Endothelial cell of umbilical vein (primary cell): ENCODE data around the gene ARHGAP29. TPM values are rescaled to one million over a fixed set of nuclear protein-coding genes. Genes with fewer than 3 reads are reported as not detected.

Experiments used
- BruUV-seq: library from RNA; stranded (reverse); fragments of 400-500 nt; replicated peaks from 2 replicates; lab custom pipeline; 2021; lab: Mats Ljungman, UMichigan
- CTCF ChIA-PET: fragments of 300-600, 350-600 bp; sonication (Branson Sonifier 250); formaldehyde crosslinking; loops from one replicate; lab custom pipeline; 2021; ENCODE audit warnings: antibody characterized with exemption, inconsistent platforms; lab: Charles Lee
- POLR2A ChIA-PET: fragments of 300-600, 350-600 bp; sonication (Branson Sonifier 250); formaldehyde crosslinking; loops from one replicate; lab custom pipeline; 2021; ENCODE audit warnings: antibody characterized with exemption, inconsistent platforms; lab: Charles Lee
- DNase-seq: peaks from one replicate; pipeline ENCODE4 v3.0.0-alpha.2; 2011; ENCODE audit warnings: low read depth, low spot score
- FAIRE-seq: peaks from 2 replicates; lab custom pipeline; 2011; peaks lifted over from hg19 to GRCh38; lab: Jason Lieb, UNC
- H2AFZ ChIP-seq: 2 replicates; pipeline ENCODE4 v1.6.0; 2012; ENCODE audit warnings: low read depth, low read length, control low read depth, inconsistent platforms
- H3K27ac ChIP-seq: 2 replicates; pipeline ENCODE4 v1.5.1; 2011; ENCODE audit warnings: low read depth, mild to moderate bottlenecking, control low read depth, low read length, moderate library complexity; ENCODE audit not compliant: insufficient read depth
- H3K27me3 ChIP-seq, 2 experiments: 2 replicates each; pipeline versions ENCODE4 v1.6.0 to v1.6.1; 2011; ENCODE audit warnings: low read length in 2 of 2, mixed read lengths in 1 of 2; ENCODE audit not compliant: control insufficient read depth in 2 of 2, insufficient read depth in 2 of 2
- H3K36me3 ChIP-seq, 2 experiments: 2 replicates in 1 of 2; 3 replicates in 1 of 2; pipeline ENCODE4 v1.5.1; 2011; ENCODE audit warnings: low read length in 2 of 2, mild to moderate bottlenecking in 1 of 2, moderate library complexity in 1 of 2; ENCODE audit not compliant: control insufficient read depth in 2 of 2, insufficient read depth in 2 of 2; ENCODE audit errors: extremely low read depth in 1 of 2
- H3K4me1 ChIP-seq: 3 replicates; pipeline ENCODE4 v1.5.1; 2011; ENCODE audit warnings: mild to moderate bottlenecking, low read length; ENCODE audit not compliant: control insufficient read depth, insufficient read depth; ENCODE audit errors: extremely low read depth
- H3K4me2 ChIP-seq: 2 replicates; pipeline ENCODE4 v1.6.1; 2011; ENCODE audit warnings: low read length, control low read depth, mixed read lengths; ENCODE audit not compliant: insufficient read depth
- H3K4me3 ChIP-seq, 3 experiments: fragments of 200-600 bp in 1 of 3; sonication (generic), shearing (Covaris generic) in 1 of 3; replicated peaks in 1 of 3; 2 replicates each; pipeline ENCODE4 v1.5.1; 2011 to 2016; ENCODE audit warnings: control low read depth in 3 of 3, low read length in 3 of 3, mild to moderate bottlenecking in 2 of 3, inconsistent platforms in 1 of 3, low read depth in 1 of 3, moderate library complexity in 1 of 3; ENCODE audit not compliant: insufficient read depth in 1 of 3
- H3K79me2 ChIP-seq: 2 replicates; pipeline ENCODE4 v1.6.0; 2012; ENCODE audit warnings: low read length, inconsistent platforms; ENCODE audit not compliant: control insufficient read depth, insufficient read depth
- H3K9ac ChIP-seq: replicated peaks from 2 replicates; pipeline ENCODE3; 2011; ENCODE audit warnings: low read length, control low read depth; ENCODE audit not compliant: insufficient read depth; ENCODE audit errors: extremely low read depth
- H3K9me1 ChIP-seq: replicated peaks from 3 replicates; pipeline ENCODE4 v1.6.0; 2011; ENCODE audit warnings: mild to moderate bottlenecking, low read length; ENCODE audit not compliant: control insufficient read depth, insufficient read depth; ENCODE audit errors: extremely low read depth
- H3K9me3 ChIP-seq: replicated peaks from 2 replicates; pipeline ENCODE4 v1.5.1; 2012; ENCODE audit warnings: low read length, inconsistent platforms; ENCODE audit not compliant: control insufficient read depth, insufficient read depth
- H4K20me1 ChIP-seq: replicated peaks from 2 replicates; pipeline ENCODE3; 2011; ENCODE audit warnings: mild to moderate bottlenecking, low read length; ENCODE audit not compliant: control insufficient read depth, insufficient read depth; ENCODE audit errors: extremely low read depth
- FOS ChIP-seq: IDR thresholded peaks from 2 replicates; pipeline ENCODE4 v1.6.1; 2011; ENCODE audit warnings: mild to moderate bottlenecking, low read length, moderate library complexity, borderline replicate concordance; ENCODE audit not compliant: insufficient read depth
- GATA2 ChIP-seq: IDR thresholded peaks from 2 replicates; pipeline ENCODE4 v1.7.0; 2011; ENCODE audit warnings: low read depth, mild to moderate bottlenecking, moderate library complexity, mixed read lengths, low read length; ENCODE audit not compliant: insufficient read length, insufficient read depth
- JUN ChIP-seq: IDR thresholded peaks from 2 replicates; pipeline ENCODE4 v1.6.1; 2011; ENCODE audit warnings: borderline replicate concordance, low read depth; ENCODE audit not compliant: insufficient read length, insufficient read depth
- MAX ChIP-seq: IDR thresholded peaks from 2 replicates; pipeline ENCODE4 v1.6.1; 2011; ENCODE audit not compliant: insufficient read depth, insufficient read length
- MYC ChIP-seq: IDR thresholded peaks from one replicate; pipeline ENCODE4 v1.6.1; 2011; ENCODE audit warnings: mild to moderate bottlenecking, low read depth, low read length
- POLR2A ChIP-seq: IDR thresholded peaks from 2 replicates; pipeline ENCODE4 v1.6.1; 2012; ENCODE audit warnings: low read depth, mild to moderate bottlenecking, control low read depth, low read length
- POLR2AphosphoS5 ChIP-seq: IDR thresholded peaks from 2 replicates; pipeline ENCODE4 v1.6.1; 2012; ENCODE audit warnings: low read depth, mild to moderate bottlenecking, control low read depth, low read length, moderate library complexity; ENCODE audit not compliant: insufficient read depth
- dilution Hi-C: fragments of 300-500 bp; cut with MboI; formaldehyde crosslinking; loops from one replicate; pipeline ENCODE4 v1.15.0; 2019; ENCODE audit warnings: low sequenced_read_pairs; ENCODE audit not compliant: extremely low pct_ligation_motif_present
- intact Hi-C: fragments of 100-400 bp; cut with micrococcal nuclease; formaldehyde crosslinking; loops from one replicate; pipeline ENCODE4 v1.10.0; 2022
- polyA plus RNA-seq, 4 experiments: library from polyadenylated mRNA; depleted of rRNA in 3 of 4; stranded (reverse) in 3 of 4; unstranded in 1 of 4; fragments of >200 nt; gene quantifications; 2 replicates each; pipeline versions ENCODE4 v1.2.1 to v1.2.3, GENCODE V29; 2011 to 2012; ENCODE audit warnings: missing spikeins in 1 of 4
- total RNA-seq: library from RNA; stranded (reverse); gene quantifications from 2 replicates; pipeline ENCODE4 v1.2.3, GENCODE V29; 2021

The ARHGAP29 gene
- total and polyA plus RNA-seq, 2 donors (not counting 3 experiments of a cell fraction or from before 2014, with no cell fraction given) = 56.3 to 199 TPM

- DNase-seq (no peak), FAIRE-seq (peak; percentile 67)
- Histone ChIP-seq H3K4me1 (peaks cover 47% of the 10 kb centered on the region), H2AFZ (peak overlapping the region; percentile 26), H3K27me3 (no peaks in the 10 kb centered on the region), H3K79me2 (no peaks in the 10 kb centered on the region), H4K20me1 (no peaks in the 10 kb centered on the region), H3K9ac (no peak overlapping the region), H3K9me3 (no peaks in the 10 kb centered on the region), H3K4me2 (peak overlapping the region; percentile 42), H3K27ac (peak overlapping the region; percentile 21), H3K4me3 (no peak overlapping the region), H3K36me3 (no peaks in the 10 kb centered on the region), H3K9me1 (no peaks in the 10 kb centered on the region)
- no TSS peak for BruUV-seq
- intact Hi-C loops (no loop called here), dilution Hi-C loops (no loop called here)
- POLR2A ChIA-PET = no interaction called here
- no peak for TF ChIP-seq JUN
- peak; percentile 18 for TF ChIP-seq GATA2
- CTCF ChIA-PET = interaction anchor here (1.3 to 1.6 kb wide), 2 partner anchors 16 to 23 kb away, joined by 3 read pairs; no protein-coding TSS in a partner anchor
Observed at GRCh38 chr1:94281361-94282142, 44.2 kb upstream of the ARHGAP29 start.

GRCh38 chr1:94280541-94280940, 43.2 kb upstream of the ARHGAP29 start:
- intact Hi-C loops (no loop called here), dilution Hi-C loops (no loop called here)
- Histone ChIP-seq H3K9ac (no peak overlapping the region), H3K4me3 (no peak overlapping the region), H3K27me3 (no peaks in the 10 kb centered on the region), H3K36me3 (no peaks in the 10 kb centered on the region), H3K9me1 (no peaks in the 10 kb centered on the region), H3K27ac (no peak overlapping the region), H3K4me2 (no peak overlapping the region), H4K20me1 (no peaks in the 10 kb centered on the region), H2AFZ (no peak overlapping the region), H3K79me2 (no peaks in the 10 kb centered on the region), H3K4me1 (peaks cover 43% of the 10 kb centered on the region), H3K9me3 (no peaks in the 10 kb centered on the region)
- FAIRE-seq (peak; percentile 48), DNase-seq (no peak)
- ChIA-PET CTCF (interaction anchor here (1.0 kb wide), 2 partner anchors 10 to 45 kb away, joined by 3 read pairs; no protein-coding TSS in a partner anchor), POLR2A (no interaction called here)
- BruUV-seq = no TSS peak
- no peak for TF ChIP-seq POLR2AphosphoS5
- TF ChIP-seq JUN = no peak
- TF ChIP-seq MAX = no peak
- no peak for TF ChIP-seq POLR2A
- no peak for TF ChIP-seq FOS
- TF ChIP-seq MYC = no peak
